Activated CD8-positive, alpha-beta memory T cell treated with anti-CD3 and anti-CD28 coated beads for 48 hours (primary cell): ENCODE measurements around the gene SGSH.

Source experiments
- DNase-seq, 3 experiments: peaks; one replicate each; pipeline ENCODE4 v3.0.0-alpha.2; 2020; ENCODE audit warnings: low read depth in 2 of 3, low spot score in 2 of 3

The SGSH gene

DNA sequence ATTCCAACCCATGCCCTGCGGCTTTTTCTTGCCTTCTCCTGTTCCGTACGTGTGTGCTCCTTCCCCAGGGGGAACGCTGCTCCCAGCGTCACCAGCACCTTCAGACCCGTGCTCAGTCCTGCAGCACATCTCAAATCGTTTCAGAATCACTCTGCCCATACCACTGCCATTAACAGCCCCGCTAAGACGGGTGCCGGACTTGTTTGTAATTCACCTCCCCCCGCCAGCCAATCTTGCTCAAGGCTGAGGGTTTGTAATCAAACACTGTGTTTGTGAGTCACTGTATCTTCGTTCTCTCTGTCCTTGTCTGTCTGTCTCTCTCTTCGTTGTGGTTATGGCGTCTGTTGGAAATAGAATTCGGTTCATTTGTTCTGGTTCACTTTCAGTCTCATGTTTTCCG is 33.0 kb downstream of the SGSH start:
- no peak for DNase-seq

DNA sequence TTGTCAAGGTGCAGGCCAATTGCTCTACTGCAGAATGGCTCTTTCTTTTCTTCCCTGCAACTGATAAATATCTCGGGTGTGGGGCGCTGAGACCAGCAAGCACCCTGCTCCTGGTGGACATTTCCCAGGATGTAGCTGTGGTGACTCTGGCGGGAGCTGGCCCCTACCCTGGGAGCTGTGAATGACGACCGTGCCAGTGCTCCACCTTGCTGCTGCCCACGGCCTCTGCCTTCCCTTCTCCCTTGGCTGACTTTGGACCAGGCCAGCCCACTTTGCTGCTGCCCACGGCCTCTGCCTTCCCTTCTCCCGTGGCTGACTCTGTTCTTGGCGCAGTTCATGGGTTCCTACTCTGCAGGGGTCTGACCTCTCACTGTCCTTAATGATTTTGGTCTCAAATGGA is 34.2 kb downstream of the SGSH start:
- no peak for DNase-seq

DNA sequence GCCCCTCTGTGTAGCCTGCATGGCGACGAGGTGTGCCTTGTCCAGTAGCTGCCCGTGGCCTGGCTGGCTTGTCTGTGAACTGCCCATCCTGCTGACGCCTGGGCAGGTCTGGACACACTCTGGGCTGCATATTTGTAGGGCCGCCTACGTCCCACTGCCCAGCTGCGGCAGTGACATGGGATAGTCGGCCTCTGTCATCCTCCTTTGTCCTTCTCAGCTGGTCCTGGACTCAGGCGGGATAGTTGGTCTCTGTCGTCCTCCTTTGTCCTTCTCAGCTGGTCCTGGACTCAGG is 35.8 kb downstream of the SGSH start:
- DNase-seq = no peak

DNA sequence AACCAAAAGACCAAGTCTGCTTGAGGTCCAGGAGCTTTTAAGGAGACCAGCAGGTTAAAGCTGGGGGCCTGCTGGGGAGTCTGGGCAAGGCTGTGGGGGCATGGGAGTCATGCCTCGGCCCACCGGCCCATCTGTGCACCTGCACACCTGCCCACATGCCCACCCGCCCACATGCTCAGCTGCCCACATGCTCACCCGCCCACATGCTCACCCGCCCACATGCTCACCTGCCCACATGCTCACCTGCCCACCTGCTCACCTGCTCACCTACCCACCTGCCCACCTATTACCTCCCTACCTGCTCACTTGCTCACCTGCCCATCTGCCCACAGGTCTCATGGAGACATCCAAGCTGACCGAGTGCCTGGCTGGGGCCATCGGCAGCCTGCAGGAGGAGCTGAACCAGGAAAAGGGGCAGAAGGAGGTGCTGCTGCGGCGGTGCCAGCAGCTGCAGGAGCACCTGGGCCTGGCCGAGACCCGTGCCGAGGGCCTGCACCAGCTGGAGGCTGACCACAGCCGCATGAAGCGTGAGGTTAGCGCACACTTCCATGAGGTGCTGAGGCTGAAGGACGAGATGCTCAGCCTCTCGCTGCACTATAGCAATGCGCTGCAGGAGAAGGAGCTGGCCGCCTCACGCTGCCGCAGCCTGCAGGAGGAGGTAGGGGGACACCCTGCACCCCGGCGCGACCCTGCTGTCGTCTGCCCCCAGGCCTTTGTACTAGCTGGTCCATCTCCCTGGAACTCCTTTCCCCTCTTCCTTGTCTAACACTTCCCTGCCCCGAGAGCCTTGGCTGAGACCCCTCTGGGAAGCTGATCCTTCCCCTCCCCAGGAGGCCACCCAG is 36.3 kb downstream of the SGSH start:
- no peak for DNase-seq

DNA sequence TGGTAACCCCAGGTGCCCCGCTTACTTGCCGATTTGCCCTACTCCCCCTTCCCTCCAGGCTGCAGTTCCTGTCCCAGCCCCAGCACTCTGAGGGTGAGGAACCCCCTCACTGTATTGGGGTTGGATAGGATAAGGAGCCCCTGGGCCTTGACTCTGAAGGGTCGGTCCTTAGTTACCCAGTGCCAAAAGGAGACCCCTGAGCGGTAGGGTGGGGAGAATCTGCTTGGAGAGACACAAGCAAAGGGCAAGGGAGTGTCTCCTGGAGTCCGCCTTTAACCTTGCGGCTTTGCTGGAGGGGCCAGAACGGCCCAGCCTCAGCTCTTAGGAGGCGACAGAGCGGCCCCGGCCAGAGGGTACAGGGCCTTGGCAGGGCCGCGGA is 37.3 kb downstream of the SGSH start:
- DNase-seq = no peak

DNA sequence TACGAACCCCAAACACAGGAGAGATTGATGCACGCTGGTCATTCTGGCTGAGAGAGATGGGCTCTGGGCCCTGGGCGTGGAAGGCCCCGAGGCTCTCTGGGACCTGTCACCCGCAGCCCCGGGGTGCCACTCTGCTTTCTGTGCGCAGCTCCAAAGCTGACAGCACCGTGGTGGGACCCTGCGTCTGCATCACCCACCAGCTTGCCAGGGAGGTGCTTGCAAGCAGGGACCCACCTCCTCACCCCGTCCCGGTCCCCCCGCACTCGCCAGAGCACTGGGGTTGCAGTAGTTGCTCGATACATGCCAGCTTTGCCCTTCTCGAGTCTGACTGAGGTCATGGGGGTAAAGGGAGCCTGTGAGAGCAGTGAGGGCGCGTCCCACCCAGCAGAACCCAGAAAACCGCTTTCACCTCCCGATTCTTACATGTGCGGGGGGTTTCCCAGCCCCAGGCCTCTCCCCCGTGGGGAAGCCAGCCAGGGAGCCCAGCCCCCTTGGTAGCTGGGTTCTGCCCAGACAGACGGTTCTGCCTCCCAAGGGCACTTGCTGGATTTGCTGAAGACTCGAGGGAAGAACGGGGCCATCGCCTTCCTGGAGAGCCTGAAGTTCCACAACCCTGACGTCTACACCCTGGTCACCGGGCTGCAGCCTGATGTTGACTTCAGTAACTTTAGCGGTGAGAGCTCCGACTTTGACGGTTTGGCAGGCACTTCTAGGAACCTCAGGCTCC is 37.9 kb downstream of the SGSH start:
- DNase-seq = no peak

DNA sequence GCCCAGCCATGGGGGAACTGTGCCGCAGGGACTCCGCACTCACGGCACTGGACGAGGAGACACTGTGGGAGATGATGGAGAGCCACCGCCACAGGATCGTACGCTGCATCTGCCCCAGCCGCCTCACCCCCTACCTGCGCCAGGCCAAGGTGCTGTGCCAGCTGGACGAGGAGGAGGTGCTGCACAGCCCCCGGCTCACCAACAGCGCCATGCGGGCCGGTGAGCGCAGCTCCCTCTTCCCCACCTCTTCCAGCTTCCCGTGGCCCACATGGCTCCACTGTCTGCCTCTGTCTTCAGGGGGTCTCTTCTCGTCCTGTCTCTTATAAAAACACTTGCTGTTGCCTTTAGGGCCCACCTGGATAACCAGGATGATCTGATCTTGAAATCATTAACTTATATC is 38.7 kb downstream of the SGSH start:
- no peak for DNase-seq

DNA sequence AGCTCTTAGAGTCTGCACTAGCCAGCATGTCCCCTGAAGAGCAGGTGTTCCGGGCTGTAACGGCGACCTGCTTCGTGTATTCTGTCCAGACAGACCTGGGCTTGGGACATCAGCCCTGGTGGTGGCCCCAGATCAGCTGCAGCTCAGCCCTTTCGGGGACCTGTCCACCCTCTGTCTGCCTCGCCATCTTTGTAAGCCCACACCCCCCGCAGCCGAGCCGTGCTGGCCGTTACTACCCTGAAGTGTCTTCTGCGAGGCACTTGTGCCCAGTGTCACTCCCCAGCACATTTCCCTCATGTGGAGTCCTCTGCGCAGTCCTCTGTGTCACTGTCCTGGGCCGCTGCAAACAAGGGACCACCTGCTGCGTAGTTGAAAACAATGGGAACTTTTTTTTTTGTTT is 39.9 kb downstream of the SGSH start:
- no peak for DNase-seq

DNA sequence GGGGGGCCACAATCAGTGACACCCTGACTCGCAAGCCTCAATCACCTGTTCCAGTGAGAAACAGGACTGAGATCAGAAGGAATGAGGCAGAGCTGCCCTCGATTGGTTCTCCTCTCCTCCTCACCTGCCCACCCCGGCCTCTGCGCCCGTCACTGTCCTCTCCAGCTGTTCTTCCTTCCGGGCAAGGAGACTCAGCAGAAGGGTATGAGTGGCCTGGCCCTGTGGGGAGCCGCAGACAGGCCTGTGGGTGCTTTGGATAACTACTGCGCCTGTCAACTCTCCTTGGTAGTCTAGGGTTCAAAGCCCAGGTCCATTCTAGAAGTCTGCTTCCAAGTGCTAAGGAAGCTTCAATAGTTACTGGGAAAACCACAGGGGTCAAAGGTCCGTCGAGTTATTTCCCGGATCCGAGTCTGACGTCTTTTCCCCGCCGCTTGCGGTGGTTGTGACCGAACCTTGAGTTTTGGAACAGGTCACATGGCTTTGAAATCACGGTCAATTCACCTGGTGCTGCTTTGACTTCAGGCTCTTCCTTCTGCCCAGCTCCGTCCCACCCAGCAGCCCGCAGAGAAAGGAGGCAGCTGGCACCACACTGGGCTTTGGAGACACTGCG is 42.0 kb downstream of the SGSH start:
- no peak for DNase-seq

DNA sequence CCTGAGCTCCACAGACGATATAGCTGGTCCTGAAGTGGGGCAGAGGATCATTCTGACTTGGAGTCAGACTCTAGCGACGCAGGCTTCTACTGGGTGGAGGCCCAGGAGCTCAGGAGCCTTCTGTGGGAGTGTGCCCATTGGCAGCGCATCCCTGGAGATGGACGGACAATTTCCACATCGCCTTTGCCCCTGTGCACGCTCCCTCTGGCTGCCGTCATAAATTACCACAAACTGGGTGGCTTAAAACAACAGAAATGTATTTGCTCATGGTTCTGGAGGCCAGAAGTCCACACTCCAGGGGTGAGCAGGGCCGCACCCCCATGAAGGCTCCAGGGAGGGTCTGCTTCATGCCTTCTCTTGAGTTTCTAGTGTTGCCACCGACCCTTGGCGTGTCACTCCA is 43.4 kb downstream of the SGSH start:
- DNase-seq = no peak

DNA sequence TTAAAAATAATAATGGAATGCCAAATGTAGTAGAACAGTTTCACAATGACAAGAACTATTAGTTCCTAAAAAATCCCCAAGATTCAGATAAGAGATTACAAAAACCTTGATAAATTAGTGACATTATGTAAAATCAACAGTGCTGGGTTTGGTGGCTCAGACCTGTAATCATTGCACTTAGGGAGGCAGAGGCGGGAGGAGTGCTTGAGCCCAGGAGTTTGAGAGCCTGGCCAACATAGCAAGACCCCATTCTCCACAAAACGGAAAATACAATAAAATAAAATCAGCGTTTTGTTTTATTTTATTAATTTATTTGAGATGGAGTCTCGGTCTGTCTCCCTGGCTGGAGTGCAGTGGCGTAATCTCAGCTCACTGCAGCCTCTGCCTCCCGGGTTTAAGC is 46.2 kb downstream of the SGSH start:
- DNase-seq = no peak

DNA sequence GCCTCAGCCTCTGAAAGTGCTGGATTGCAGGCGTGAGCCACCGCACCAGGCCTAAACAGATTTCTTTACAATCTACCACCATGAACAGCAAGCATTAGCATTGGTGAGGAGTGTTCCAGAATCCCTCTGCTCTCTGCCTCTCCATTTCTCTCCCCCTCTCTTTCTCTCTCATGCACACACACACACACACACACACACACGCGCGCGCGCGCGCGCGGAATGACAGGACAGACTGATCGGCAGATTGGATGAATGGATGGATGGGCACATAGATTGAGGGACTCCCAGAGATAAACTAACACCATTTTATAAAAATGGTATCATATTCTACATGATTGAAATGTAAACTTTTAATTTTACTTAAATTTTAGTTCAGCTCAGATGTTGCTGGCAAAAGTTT is 47.0 kb downstream of the SGSH start:
- no peak for DNase-seq

DNA sequence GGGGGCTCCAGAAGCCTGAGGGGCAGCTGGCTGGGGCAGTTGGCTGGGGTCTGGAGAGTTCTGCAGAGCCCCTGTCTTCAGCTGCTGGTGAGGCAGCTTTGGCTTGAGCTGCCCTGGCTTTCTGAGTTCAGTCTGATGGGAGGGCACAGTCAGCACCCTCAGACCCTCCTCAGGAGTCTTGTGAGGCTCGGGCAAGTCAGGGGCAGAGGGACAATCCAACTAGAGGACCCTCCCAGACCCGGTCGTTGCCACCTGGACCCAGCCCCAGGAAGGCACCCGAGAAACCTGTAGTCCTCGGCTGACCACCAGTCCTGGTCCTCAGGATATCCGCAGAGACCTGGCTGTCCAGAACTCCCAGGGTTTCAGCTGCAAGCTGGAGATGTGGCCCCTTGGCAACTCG is 48.5 kb downstream of the SGSH start:
- DNase-seq = no peak

DNA sequence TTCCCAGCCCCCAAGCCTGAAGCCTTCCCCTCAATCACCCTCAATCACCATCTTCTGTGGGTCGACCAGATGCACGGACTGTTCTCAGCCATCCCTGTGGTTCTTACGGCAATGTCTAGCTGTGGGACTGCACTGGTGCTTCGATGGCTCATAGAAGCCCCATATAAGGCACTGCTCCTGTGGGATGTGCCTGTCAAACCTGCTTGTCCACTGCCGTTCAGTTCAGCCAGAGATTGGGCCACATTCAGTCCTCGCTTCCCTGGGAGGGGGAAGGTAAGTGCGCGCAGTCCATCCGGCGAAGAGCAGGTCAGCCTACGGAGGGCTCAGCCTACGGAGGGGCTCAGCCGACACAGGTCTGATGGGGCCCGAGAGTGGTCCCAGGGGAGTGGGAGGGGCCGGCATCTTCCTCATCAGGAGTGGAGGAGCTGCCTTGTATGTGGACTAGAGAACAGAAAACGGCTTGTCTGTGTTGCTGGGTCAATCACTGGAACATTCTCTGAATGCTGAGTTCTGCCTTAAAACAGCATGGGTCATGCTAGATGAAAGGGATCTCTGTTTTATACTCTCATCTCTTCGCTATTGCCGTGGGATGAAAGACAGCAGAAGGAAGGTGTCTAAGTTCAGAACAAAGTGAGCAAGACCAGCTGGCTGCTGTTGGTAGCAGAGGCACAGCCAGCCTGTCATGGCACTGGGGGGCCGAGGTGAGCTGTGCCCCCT is 50.2 kb downstream of the SGSH start, which contains the start of gene CARD14:
TSS of gene CARD14 (plus strand) at position 247 of the 717 bp plus-strand sequence. CDS start 11,409 bp downstream, outside the sequence.
- no peak for DNase-seq

DNA sequence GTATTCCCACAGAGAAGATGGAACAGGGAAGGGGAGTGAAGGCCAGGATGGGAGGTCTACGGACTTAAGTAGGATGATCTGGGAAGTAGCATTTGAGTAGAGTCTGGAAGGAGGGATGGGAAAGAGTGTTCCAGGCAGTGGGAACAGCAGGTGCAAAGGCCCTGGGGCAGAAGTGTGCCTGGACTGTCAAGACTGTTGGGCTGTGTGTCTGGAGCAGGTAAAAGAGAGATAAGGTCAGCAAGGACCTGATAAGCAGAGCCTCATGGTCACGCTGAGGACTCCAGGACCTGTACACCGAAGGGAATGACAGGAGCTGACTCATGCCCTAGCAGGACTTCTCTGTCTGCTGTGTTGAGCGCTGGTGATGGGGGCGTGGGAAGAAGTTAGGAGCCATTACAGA is 51.0 kb downstream of the SGSH start:
- DNase-seq = no peak

DNA sequence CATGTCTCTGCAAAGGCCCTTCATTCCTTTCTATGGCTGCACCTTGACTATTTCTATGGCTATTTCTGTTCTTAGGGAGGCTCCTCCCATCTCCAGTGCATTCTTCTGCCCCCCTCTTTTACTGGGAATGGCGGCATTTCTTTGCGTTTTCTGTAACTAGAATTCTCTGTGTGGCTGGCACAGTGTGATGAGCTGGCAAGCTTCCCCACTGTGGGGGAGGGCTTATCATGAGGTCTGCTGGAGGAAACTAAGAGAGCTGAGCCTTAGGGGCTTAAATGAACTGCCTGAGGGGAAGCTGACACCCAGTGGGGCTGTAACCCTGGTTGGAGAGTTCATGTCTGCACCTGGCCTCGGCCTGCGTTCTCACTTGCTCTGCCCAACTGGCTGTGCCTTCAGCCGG is 51.8 kb downstream of the SGSH start:
- DNase-seq = no peak

DNA sequence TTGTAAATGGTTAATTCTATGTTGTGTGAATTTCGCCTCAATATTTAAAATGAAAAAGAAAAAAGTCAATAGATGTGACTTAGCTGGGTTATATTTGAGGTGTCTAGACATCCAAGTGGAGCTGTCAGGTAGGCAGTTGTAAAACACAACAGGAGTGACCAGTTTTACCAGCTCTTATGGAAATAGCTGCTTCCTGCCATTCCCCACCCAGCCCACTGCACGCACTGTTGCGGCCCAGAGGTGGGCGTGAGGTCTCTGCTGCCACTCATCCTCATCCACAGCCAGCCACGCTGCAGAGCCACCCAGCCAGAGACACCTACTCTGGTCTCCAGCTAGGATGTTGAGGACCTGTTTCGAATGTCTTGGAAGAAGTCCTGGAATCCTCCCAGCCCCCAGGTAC is 53.7 kb downstream of the SGSH start:
- DNase-seq = no peak

DNA sequence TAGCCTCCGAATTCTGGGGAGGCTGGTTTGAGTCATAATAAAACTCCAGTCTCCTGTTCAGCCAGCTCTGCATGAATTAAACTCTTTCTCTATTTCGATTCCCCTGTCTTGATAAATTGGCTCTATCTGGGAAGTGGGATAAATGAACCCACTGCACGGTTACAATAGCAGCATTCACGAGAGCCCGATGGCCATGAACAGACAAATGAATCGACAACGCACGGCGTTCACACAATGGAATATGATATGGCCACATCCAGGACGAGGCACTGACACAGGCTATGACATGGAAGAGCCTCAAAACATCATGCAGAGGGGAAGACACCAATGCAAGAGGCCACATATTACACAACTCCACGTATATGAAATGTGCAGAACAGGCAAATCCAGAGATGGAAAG is 55.9 kb downstream of the SGSH start:
- DNase-seq = no peak

DNA sequence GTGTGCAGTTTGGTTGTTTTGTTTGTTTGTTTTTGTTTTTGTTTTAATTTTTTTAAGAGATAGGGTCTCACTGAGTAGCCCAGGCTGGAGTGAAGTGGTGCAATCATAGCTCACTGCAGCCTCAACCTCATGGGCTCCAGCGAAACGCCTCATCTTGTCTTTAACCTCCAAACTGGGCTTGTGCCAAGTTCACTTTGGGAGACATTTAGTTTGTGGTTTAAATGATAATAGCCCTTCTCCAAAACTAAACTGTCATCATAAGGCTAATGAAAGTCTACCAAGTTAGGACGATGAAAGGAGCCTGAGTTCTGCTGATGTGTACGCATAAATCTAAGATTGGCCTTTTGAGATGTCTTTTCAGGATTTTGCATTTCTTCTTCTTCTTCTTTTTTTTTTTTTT is 56.8 kb downstream of the SGSH start:
- no peak for DNase-seq

DNA sequence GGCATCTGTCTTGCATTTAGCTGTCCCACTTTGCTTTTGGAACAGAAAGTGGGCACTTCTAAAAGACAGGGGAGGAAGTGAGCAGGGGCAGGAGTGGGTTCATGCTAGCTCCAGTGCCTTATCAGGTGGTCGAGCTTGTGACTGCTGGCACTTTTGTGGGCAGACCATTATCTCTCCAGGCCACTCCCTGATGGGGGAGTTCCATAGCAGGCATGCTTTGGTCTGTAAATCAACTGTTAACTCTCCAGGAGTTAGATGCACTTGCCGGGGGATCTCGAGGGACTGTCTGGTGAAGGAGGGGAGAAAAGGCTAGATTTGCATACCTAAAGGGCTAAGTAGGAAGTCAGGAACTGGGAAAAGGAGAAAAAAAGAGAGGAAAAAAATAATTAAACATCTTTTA is 59.6 kb downstream of the SGSH start:
- no peak for DNase-seq
